ENCODE measurements around the gene UGT8.

- TF ChIP-seq CTCF (IDR thresholded peaks at IDR 0.05; ENCODE audit: insufficient read depth, low read length) (no peak), POLR2AphosphoS5 (IDR thresholded peaks at IDR 0.05; ENCODE audit: low read depth) (no peak)
Observed at GRCh38 chr4:114653675-114654074, 55.1 kb downstream of the UGT8 start.

All from HL-60 (cell line).